K562 (cell line): Measurements from ENCODE around the gene SRBD1. TPM values are rescaled to one million over a fixed set of nuclear protein-coding genes. Genes with fewer than 3 reads are reported as not detected.

ENCODE experiments used
- ATAC-seq: fragments of 200-7000 bp; cut with Tn5 transposase; 3 replicates; pipeline ENCODE4 v1.9.1; 2020; ENCODE audit warnings: moderate library complexity
- BruUV-seq: library from RNA; stranded (reverse); fragments of 400-500 nt; replicated peaks from 2 replicates; lab custom pipeline; 2021; lab: Mats Ljungman, UMichigan
- CTCF ChIA-PET: fragments of 300-600 bp; formaldehyde crosslinking; extraction: SDS; loops from one replicate; lab custom pipeline; 2021; ENCODE audit warnings: low intra/inter-chr PET ratio; lab: Yijun Ruan, JAX
- POLR2A ChIA-PET: fragments of 300-600, 350-650 bp; sonication (Branson Sonifier 250); formaldehyde crosslinking; extraction: SDS; loops from one replicate; lab custom pipeline; 2021; ENCODE audit warnings: antibody characterized with exemption, inconsistent platforms; lab: Yijun Ruan, JAX
- DNase-seq, 4 experiments: peaks; one replicate each; pipeline versions ENCODE4 v3.0.0 to v3.0.0-alpha.2; 2011 to 2018; ENCODE audit warnings: low spot score in 3 of 4, mixed read lengths in 3 of 4; ENCODE audit errors: extremely low read depth in 1 of 4
- FAIRE-seq: peaks from 2 replicates; lab custom pipeline; 2011; peaks lifted over from hg19 to GRCh38; lab: Jason Lieb, UNC
- H2AFZ ChIP-seq: 2 replicates; pipeline ENCODE4 v1.6.0; 2011; ENCODE audit warnings: low read depth, low read length, control low read depth, inconsistent platforms
- H3K27ac ChIP-seq: fragments of 200-600 bp; 3 replicates; pipeline ENCODE4 v1.8.0; 2011; ENCODE audit warnings: low read depth, mild to moderate bottlenecking, control low read depth, inconsistent platforms, low read length, moderate library complexity, mixed read lengths; ENCODE audit errors: extremely low read depth
- H3K27me3 ChIP-seq, 2 experiments: fragments of 300-600 bp in 1 of 2; 2 replicates in 1 of 2; 3 replicates in 1 of 2; pipeline versions ENCODE4 v1.6.0 to v1.8.0; 2011; ENCODE audit warnings: inconsistent platforms in 2 of 2, low read length in 2 of 2, mild to moderate bottlenecking in 1 of 2, mixed read lengths in 1 of 2, moderate library complexity in 1 of 2; ENCODE audit not compliant: control insufficient read depth in 2 of 2, insufficient read depth in 2 of 2
- H3K36me3 ChIP-seq: fragments of 300-600 bp; 3 replicates; pipeline ENCODE4 v1.8.0; 2011; ENCODE audit warnings: mild to moderate bottlenecking, low read length, inconsistent platforms; ENCODE audit not compliant: control insufficient read depth, insufficient read depth
- H3K4me1 ChIP-seq, 2 experiments: fragments of 200-600 bp in 1 of 2; replicated peaks in 1 of 2; 2 replicates in 1 of 2; 3 replicates in 1 of 2; pipeline versions ENCODE4 v1.5.1 to v1.8.0; 2011; ENCODE audit warnings: inconsistent platforms in 2 of 2, low read length in 2 of 2, mild to moderate bottlenecking in 1 of 2, mixed read lengths in 1 of 2, moderate library complexity in 1 of 2; ENCODE audit not compliant: control insufficient read depth in 2 of 2, insufficient read depth in 2 of 2
- H3K4me2 ChIP-seq: 2 replicates; pipeline ENCODE4 v1.6.1; 2011; ENCODE audit warnings: low read length, control low read depth, inconsistent platforms, mixed read lengths; ENCODE audit not compliant: insufficient read depth
- H3K4me3 ChIP-seq: fragments of 200-600 bp; sonication (generic), shearing (Covaris generic); 2 replicates; pipeline ENCODE4 v1.5.1; 2016; ENCODE audit warnings: control low read depth, inconsistent platforms
- H3K79me2 ChIP-seq: fragments of 200-600 bp; 3 replicates; pipeline ENCODE4 v1.8.0; 2011; ENCODE audit warnings: low read length, inconsistent platforms; ENCODE audit not compliant: control insufficient read depth, insufficient read depth
- H3K9ac ChIP-seq, 2 experiments: 2 replicates each; pipeline versions ENCODE4 v1.6.0 to v1.6.1; 2011; ENCODE audit warnings: low read depth in 2 of 2, low read length in 2 of 2, control low read depth in 1 of 2, inconsistent platforms in 1 of 2, mild to moderate bottlenecking in 1 of 2, mixed read lengths in 1 of 2; ENCODE audit not compliant: insufficient read depth in 1 of 2
- H3K9me1 ChIP-seq: one replicate; pipeline ENCODE4 v1.6.0; 2011; ENCODE audit warnings: inconsistent platforms, mild to moderate bottlenecking, low read length, moderate library complexity; ENCODE audit not compliant: control insufficient read depth, insufficient read depth
- H3K9me3 ChIP-seq: replicated peaks from 2 replicates; pipeline ENCODE4 v1.5.1; 2011; ENCODE audit warnings: low read depth, low read length, inconsistent platforms; ENCODE audit not compliant: control insufficient read depth, insufficient read depth
- H4K20me1 ChIP-seq: replicated peaks from 2 replicates; pipeline ENCODE4 v1.6.1; 2011; ENCODE audit warnings: low read length, inconsistent platforms, mixed read lengths; ENCODE audit not compliant: control insufficient read depth, insufficient read depth
- ASH1L ChIP-seq: fragments of 450-650 bp; IDR thresholded peaks from 2 replicates; pipeline ENCODE4 v1.6.1; 2018; ENCODE audit warnings: borderline replicate concordance, mild to moderate bottlenecking, low read depth; ENCODE audit not compliant: partially characterized antibody
- GATAD2B ChIP-seq: fragments of 450-650 bp; IDR thresholded peaks from 2 replicates; pipeline ENCODE4 v1.6.1; 2017; ENCODE audit warnings: mild to moderate bottlenecking, borderline replicate concordance
- RFX7 ChIP-seq: fragments of 250-450 bp; sonication (Bioruptor Pico); IDR thresholded peaks from 2 replicates; pipeline ENCODE4 v1.5.1; 2021; ENCODE audit warnings: mild to moderate bottlenecking
- SNIP1 ChIP-seq: fragments of 450-650 bp; IDR thresholded peaks from 2 replicates; pipeline ENCODE4 v1.7.1; 2017; ENCODE audit warnings: low read depth, mild to moderate bottlenecking
- TAF15 ChIP-seq: fragments of 200-400 bp; formaldehyde crosslinking; IDR thresholded peaks from 2 replicates; pipeline ENCODE4 v1.6.1; 2017; ENCODE audit warnings: mild to moderate bottlenecking, low read depth, low read length, moderate library complexity
- XRCC5 ChIP-seq: fragments of 200-400 bp; formaldehyde crosslinking; IDR thresholded peaks from 2 replicates; pipeline ENCODE4 v1.6.1; 2017; ENCODE audit warnings: low read depth, mild to moderate bottlenecking, low read length
- WGBS: fragments of 100-300 bp; shearing (Covaris generic); methylation state at CpG from one replicate; pipeline ENCODE4 v1.1.6; 2016; ENCODE audit warnings: low coverage, mixed read lengths; ENCODE audit not compliant: insufficient coverage; ENCODE audit errors: missing lambda C conversion rate; 5-methylcytosine and 5-hydroxymethylcytosine counted together
- in situ Hi-C: fragments of 300-500 bp; cut with MboI; formaldehyde crosslinking; loops from 4 replicates; pipeline ENCODE4 v1.15.0; 2018; ENCODE audit warnings: inconsistent platforms, mixed read lengths
- intact Hi-C: fragments of 100-400 bp; cut with micrococcal nuclease; formaldehyde crosslinking; loops from 2 replicates; pipeline ENCODE4 v1.14.2; 2022
- polyA plus RNA-seq, 8 experiments: library from polyadenylated mRNA; depleted of rRNA in 4 of 8; stranded (reverse) in 5 of 8; unstranded in 3 of 8; fragments of >200 nt; fragmentation: Nextera tagmentation in 2 of 8; fragmentation: Illumina TruSeq in 1 of 8; extraction: Ambion mirVana in 2 of 8; extraction: Trizol in 1 of 8; gene quantifications; 2 replicates each; pipeline versions ENCODE4 v1.2.1 to v1.2.3, GENCODE V29; 2011 to 2014; ENCODE audit warnings: inconsistent platforms in 1 of 8, missing spikeins in 1 of 8
- total RNA-seq, 7 experiments: library from RNA; depleted of rRNA in 6 of 7; stranded (reverse); fragments of >200 nt in 6 of 7; fragmentation: Illumina TruSeq in 2 of 7; extraction: Trizol in 2 of 7; gene quantifications; 2 replicates each; pipeline versions ENCODE4 v1.2.1 to v1.2.3, GENCODE V29; 2011 to 2021; ENCODE audit warnings: low replicate concordance in 1 of 7
- TF ChIP-seq, protein P1 (sequence below): sonication (generic); formaldehyde crosslinking; IDR thresholded peaks from 2 replicates; pipeline ENCODE4 v1.8.1; 2023; ENCODE audit warnings: mild to moderate bottlenecking, missing genetic modification reagents
- TF ChIP-seq, protein P2 (sequence below): IDR thresholded peaks from 3 replicates; pipeline ENCODE4 v1.6.1; 2011; ENCODE audit warnings: borderline replicate concordance, mild to moderate bottlenecking; ENCODE audit not compliant: insufficient read length, insufficient read depth

The SRBD1 gene
- total and polyA plus RNA-seq, 9 of the 15 experiments (the other 6 are each of a cell fraction or from before 2014, with no cell fraction given), result 6.9 to 23.2 (median 14.7) TPM

DNA sequence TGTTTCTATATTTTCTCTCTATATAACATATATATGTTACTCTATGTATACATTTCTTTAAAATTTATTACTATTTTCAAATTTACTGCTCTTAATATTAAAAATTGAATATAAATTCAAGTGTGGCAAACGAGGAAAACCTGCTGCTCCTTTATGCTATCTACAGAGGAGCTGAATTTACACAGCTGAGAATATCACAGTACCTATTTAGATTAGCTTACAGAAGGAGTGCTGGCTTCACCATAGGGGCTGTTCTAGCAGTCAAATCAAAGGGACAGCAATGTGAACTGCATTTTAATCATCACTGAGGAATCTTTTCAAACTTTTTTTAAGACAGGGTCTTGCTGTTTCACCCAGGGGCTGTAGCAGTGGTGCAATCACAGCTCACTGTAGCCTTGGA lies 213.8 kb downstream of the SRBD1 start:
- H3K4me1 ChIP-seq, result no peaks in the 10 kb centered on the region
- H3K27me3 ChIP-seq, result no peaks in the 10 kb centered on the region
- CTCF ChIA-PET, result no interaction called here
- no peaks in the 10 kb centered on the region for H4K20me1 ChIP-seq
- POLR2A ChIA-PET, result interaction anchor here (1.7 kb wide), 1 partner anchor 14 kb away, joined by 5 read pairs; no protein-coding TSS in a partner anchor
- FAIRE-seq, result no peak
- H3K79me2 ChIP-seq, result no peaks in the 10 kb centered on the region
- intact Hi-C loops, result no loop called here
- no peaks in the 10 kb centered on the region for H3K9me1 ChIP-seq
- DNase-seq, result no peak
- ATAC-seq, result no peak
- no peak overlapping the region for H3K9ac ChIP-seq
- no peak overlapping the region for H3K4me3 ChIP-seq
- BruUV-seq, result no TSS peak
- H3K36me3 ChIP-seq, result peaks cover 9% of the 10 kb centered on the region; the same call in 1 of the 3 replicates
- 18% methylated on average over 1 of the region's 1 CpG for WGBS
- H3K4me2 ChIP-seq, result no peak overlapping the region
- H3K9me3 ChIP-seq, result no peaks in the 10 kb centered on the region
- in situ Hi-C loops, result no loop called here
- H2AFZ ChIP-seq, result no peak overlapping the region
- no peak overlapping the region for H3K27ac ChIP-seq
- no peak for TF ChIP-seq XRCC5
- TF ChIP-seq RFX7, result no peak
- TF ChIP-seq, protein P1, sequence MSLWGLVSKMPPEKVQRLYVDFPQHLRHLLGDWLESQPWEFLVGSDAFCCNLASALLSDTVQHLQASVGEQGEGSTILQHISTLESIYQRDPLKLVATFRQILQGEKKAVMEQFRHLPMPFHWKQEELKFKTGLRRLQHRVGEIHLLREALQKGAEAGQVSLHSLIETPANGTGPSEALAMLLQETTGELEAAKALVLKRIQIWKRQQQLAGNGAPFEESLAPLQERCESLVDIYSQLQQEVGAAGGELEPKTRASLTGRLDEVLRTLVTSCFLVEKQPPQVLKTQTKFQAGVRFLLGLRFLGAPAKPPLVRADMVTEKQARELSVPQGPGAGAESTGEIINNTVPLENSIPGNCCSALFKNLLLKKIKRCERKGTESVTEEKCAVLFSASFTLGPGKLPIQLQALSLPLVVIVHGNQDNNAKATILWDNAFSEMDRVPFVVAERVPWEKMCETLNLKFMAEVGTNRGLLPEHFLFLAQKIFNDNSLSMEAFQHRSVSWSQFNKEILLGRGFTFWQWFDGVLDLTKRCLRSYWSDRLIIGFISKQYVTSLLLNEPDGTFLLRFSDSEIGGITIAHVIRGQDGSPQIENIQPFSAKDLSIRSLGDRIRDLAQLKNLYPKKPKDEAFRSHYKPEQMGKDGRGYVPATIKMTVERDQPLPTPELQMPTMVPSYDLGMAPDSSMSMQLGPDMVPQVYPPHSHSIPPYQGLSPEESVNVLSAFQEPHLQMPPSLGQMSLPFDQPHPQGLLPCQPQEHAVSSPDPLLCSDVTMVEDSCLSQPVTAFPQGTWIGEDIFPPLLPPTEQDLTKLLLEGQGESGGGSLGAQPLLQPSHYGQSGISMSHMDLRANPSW, result no peak
- no peak for TF ChIP-seq SNIP1
- no peak for TF ChIP-seq TAF15
- TF ChIP-seq, protein P2, sequence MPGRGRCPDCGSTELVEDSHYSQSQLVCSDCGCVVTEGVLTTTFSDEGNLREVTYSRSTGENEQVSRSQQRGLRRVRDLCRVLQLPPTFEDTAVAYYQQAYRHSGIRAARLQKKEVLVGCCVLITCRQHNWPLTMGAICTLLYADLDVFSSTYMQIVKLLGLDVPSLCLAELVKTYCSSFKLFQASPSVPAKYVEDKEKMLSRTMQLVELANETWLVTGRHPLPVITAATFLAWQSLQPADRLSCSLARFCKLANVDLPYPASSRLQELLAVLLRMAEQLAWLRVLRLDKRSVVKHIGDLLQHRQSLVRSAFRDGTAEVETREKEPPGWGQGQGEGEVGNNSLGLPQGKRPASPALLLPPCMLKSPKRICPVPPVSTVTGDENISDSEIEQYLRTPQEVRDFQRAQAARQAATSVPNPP, result no peak
- TF ChIP-seq GATAD2B, result no peak
- TF ChIP-seq ASH1L, result no peak
